LNCAP (cell line): ENCODE data around the gene PRR5L.
A peak's percentile ranks its signal among the peaks of the same experiment; 100 is the strongest.

Source experiments
- TF ChIP-seq, protein P1 (sequence below): fragments of 450-650 bp; IDR thresholded peaks from 2 replicates; pipeline ENCODE4 v1.5.1; 2017; ENCODE audit warnings: mild to moderate bottlenecking

The PRR5L gene

DNA sequence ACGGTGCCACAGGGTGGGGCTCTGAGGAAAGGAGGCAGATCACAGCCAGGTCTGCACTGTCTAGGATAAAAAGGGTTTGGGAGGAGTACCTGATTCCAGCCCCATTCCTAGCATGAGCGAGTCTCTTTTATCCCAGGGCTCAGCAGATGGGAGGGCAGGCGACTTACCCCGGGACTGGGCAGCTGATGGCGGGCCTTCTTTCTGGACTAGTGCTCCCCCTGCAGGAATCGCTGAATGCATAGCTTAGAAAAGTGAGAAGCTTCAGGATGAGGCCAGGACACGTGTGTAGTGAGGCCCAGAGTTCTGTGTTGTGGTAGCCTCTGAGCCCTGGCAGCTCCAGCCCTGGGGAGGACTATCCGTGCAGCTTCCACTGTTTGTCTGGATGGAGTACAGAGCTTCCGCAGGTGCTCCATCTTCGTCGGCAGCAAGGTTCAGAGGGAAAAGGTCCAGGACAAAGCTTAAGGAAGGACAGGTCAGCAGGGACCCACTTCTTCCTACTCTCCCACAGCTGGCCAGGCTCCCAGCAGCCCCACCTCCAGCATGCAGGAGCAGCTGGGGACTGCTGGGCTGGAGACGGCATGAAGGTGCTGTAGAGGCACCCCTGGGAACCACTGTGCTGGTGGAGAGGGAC, 37.2 kb upstream of the PRR5L start:
- TF ChIP-seq, protein P1, sequence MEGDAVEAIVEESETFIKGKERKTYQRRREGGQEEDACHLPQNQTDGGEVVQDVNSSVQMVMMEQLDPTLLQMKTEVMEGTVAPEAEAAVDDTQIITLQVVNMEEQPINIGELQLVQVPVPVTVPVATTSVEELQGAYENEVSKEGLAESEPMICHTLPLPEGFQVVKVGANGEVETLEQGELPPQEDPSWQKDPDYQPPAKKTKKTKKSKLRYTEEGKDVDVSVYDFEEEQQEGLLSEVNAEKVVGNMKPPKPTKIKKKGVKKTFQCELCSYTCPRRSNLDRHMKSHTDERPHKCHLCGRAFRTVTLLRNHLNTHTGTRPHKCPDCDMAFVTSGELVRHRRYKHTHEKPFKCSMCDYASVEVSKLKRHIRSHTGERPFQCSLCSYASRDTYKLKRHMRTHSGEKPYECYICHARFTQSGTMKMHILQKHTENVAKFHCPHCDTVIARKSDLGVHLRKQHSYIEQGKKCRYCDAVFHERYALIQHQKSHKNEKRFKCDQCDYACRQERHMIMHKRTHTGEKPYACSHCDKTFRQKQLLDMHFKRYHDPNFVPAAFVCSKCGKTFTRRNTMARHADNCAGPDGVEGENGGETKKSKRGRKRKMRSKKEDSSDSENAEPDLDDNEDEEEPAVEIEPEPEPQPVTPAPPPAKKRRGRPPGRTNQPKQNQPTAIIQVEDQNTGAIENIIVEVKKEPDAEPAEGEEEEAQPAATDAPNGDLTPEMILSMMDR, result peak; percentile 64

- TF ChIP-seq, protein P1, result no peak
Observed at GRCh38 chr11:36261094-36261493, 35.0 kb upstream of the PRR5L start.

DNA sequence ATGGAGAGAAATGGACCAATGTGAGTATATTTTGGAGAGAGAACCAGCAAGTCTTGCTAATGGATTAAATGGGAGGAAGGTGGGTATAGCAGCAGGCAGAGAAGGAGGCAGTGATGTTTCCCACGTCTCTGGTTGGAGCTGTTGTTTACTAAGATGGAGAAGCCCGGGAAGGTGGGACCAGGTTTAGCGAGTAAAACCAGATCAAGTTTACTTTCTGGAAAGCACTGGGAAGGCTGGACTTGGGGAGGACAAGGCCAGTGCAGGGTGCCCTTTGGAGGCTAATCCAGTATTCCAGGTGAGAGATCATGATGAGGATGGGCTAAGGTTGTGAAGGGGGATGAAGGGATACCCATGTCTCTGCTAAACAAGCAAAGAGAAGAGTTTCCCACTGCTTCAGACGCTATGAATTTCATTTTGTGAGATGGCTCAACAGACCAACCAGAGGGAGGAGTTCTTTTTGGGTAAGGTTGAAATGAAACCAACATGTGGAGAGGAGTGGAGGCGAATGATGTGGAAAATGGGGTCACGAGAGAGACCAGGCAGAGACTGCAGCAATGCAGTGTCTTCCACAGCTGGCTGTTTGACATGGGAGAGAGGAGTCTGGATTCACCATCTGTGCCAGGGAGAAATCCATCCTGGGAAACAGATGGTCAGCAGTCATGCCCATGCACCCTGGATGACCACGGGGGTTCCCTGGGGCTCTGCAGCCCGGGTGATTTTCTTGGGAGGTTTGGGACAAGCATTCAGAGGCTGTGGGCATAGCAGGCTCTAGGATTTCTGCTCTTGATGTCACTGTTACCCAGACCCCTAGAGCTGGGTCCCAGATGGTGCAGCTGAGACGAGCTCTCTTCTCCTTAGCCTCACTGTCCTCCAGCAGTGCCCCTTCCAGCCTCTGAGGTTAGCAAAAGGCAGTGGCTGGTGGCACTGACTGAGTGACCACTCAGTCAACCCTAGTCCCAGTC, 31.8 kb upstream of the PRR5L start:
- TF ChIP-seq, protein P1, result no peak

DNA sequence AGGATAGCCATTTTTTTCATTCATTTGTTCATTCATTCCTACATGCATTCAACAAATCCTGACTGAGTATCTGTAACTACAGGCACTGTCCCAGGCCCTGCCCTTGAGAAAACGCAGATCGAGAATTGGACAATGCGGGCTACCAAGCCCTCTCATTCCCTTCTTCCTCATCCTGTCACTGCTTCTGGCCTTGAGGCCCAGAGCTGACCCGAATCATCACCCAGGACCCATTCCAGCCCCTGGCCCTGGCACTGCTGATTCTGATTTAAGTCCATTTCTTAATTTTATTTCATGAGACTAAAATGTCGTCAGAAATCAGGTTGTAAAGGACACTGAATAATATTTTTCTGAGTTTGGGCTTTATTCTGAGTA, 31.1 kb upstream of the PRR5L start:
- TF ChIP-seq, protein P1, result no peak

- TF ChIP-seq, protein P1, result peak; percentile 94
Observed at GRCh38 chr11:36265793-36266628, 30.1 kb upstream of the PRR5L start.

- TF ChIP-seq, protein P1, result no peak
Observed at GRCh38 chr11:36266767-36267166, 29.3 kb upstream of the PRR5L start.

DNA sequence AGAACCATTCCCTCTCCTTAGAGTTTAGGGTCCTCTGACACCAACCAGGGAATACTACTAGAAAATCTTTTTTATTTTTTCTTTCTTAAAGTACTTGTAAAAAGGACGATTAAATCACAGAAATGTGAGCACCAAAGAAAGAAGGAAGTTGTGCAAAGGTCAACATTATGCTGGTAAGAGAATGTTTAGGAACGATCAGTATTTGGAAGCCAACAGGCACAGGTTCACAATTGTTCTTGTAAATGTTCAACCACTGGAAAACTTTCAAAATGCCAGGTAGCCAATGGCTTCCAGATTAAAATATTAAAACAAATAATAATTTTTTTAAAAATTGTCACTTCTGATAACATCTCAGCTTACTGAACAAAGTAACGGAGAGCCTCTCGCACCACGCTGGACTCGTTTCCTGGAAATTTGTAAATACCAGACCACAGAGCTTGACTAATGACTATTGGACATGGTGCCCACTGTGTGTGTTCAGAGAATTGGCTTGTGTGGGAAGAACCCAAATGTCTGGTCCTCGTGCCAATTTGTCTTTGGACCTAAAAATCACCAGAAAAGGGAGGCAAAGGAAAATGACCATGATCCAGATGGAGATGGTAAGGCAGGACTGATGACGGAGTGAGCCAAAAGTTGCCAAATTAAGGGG, 27.6 kb upstream of the PRR5L start:
- TF ChIP-seq, protein P1, result no peak
